OCI-LY7 (cell line): Measurements from ENCODE around the gene CNOT6.

ENCODE experiments used
- CTCF ChIP-seq: fragments of 200-600 bp; sonication (generic); conservative IDR thresholded peaks from 2 replicates; pipeline ENCODE4 v1.5.1; 2014; ENCODE audit warnings: mild to moderate bottlenecking, antibody characterized with exemption, low read length, moderate library complexity, mixed read lengths
- EZH2phosphoT487 ChIP-seq: fragments of 200-600 bp; sonication (generic); IDR thresholded peaks from 2 replicates; pipeline ENCODE4 v1.6.1; 2018; ENCODE audit warnings: low read depth, borderline replicate concordance, mild to moderate bottlenecking, mixed run types, antibody characterized with exemption, low read length, moderate library complexity, mixed read lengths

- no peak for TF ChIP-seq CTCF
- TF ChIP-seq EZH2phosphoT487: no peak
Observed at GRCh38 chr5:180467028-180467975, 26.9 kb upstream of the CNOT6 start.
